ENCODE data around the gene RAB23. TPM values are rescaled to one million over a fixed set of nuclear protein-coding genes. Genes with fewer than 3 reads are reported as not detected.

Gene RAB23
- total and polyA plus RNA-seq, 9 of the 15 experiments (the other 6 are each of a cell fraction or from before 2014, with no cell fraction given), result 3.4 to 18.0 (median 9.4) TPM

- Histone ChIP-seq H2AFZ (ENCODE audit: low read depth, low read length) (no peak overlapping the region), H3K9ac (ENCODE audit: insufficient read depth in 1 of 2, low read depth in 2 of 2, low read length in 2 of 2) (no peak overlapping the region), H3K27me3 (ENCODE audit: control insufficient read depth in 2 of 2, insufficient read depth in 2 of 2, low read length in 2 of 2) (no peaks in the 10 kb centered on the region), H4K20me1 (replicated peaks; ENCODE audit: control insufficient read depth, insufficient read depth, low read length) (no peaks in the 10 kb centered on the region), H3K4me2 (ENCODE audit: insufficient read depth, low read length) (no peak overlapping the region), H3K4me3 (no peak overlapping the region), H3K36me3 (ENCODE audit: control insufficient read depth, insufficient read depth, low read length) (peaks cover 71% of the 10 kb centered on the region), H3K9me3 (replicated peaks; ENCODE audit: control insufficient read depth, insufficient read depth, low read depth, low read length) (peaks cover 6% of the 10 kb centered on the region), H3K4me1 (replicated peaks in 1 of 2; ENCODE audit: control insufficient read depth in 2 of 2, insufficient read depth in 2 of 2, low read length in 2 of 2) (no peaks in the 10 kb centered on the region), H3K9me1 (ENCODE audit: control insufficient read depth, insufficient read depth, low read length) (no peaks in the 10 kb centered on the region), H3K79me2 (ENCODE audit: control insufficient read depth, insufficient read depth, low read length) (no peaks in the 10 kb centered on the region), H3K27ac (ENCODE audit: extremely low read depth, low read depth, low read length) (no peak overlapping the region)
- POLR2A ChIA-PET, result no interaction called here
- BruUV-seq (replicated peaks), result no TSS peak
- FAIRE-seq (no peak), DNase-seq (ENCODE audit: extremely low read depth in 1 of 4, low spot score in 3 of 4) (no peak), ATAC-seq (no peak)
- WGBS (ENCODE audit: insufficient coverage, low coverage, missing lambda C conversion rate), result 100% methylated on average over 1 of the region's 1 CpG
- CTCF ChIA-PET (ENCODE audit: low intra/inter-chr PET ratio), result no interaction called here
- TF ChIP-seq ZNF280A (IDR thresholded peaks at IDR 0.05; ENCODE audit: low read depth, partially characterized antibody) (peak; percentile 24), CREB1 (IDR thresholded peaks at IDR 0.05) (no peak), CREB1 (CRISPR knock-in tag; IDR thresholded peaks at IDR 0.05) (no peak), TRIM28 (IDR thresholded peaks at IDR 0.05) (0 out of 2 replicates have a peak, but pooled peaks have one; percentile 57)
- intact Hi-C loops (cut with micrococcal nuclease), result no loop called here
- in situ Hi-C loops (cut with MboI), result no loop called here
Measured at GRCh38 chr6:57165080-57165479, 57.0 kb downstream of the RAB23 start.

GRCh38 chr6:57163956-57164355, 58.2 kb downstream of the RAB23 start:
- Histone ChIP-seq H3K4me2 (ENCODE audit: insufficient read depth, low read length) (no peak overlapping the region), H3K27me3 (ENCODE audit: control insufficient read depth in 2 of 2, insufficient read depth in 2 of 2, low read length in 2 of 2) (no peaks in the 10 kb centered on the region), H3K9ac (ENCODE audit: insufficient read depth in 1 of 2, low read depth in 2 of 2, low read length in 2 of 2) (no peak overlapping the region), H3K9me3 (replicated peaks; ENCODE audit: control insufficient read depth, insufficient read depth, low read depth, low read length) (peaks cover 6% of the 10 kb centered on the region), H3K4me3 (no peak overlapping the region), H3K79me2 (ENCODE audit: control insufficient read depth, insufficient read depth, low read length) (no peaks in the 10 kb centered on the region), H4K20me1 (replicated peaks; ENCODE audit: control insufficient read depth, insufficient read depth, low read length) (no peaks in the 10 kb centered on the region), H3K9me1 (ENCODE audit: control insufficient read depth, insufficient read depth, low read length) (no peaks in the 10 kb centered on the region), H3K36me3 (ENCODE audit: control insufficient read depth, insufficient read depth, low read length) (peaks cover 65% of the 10 kb centered on the region), H3K4me1 (replicated peaks in 1 of 2; ENCODE audit: control insufficient read depth in 2 of 2, insufficient read depth in 2 of 2, low read length in 2 of 2) (no peaks in the 10 kb centered on the region), H2AFZ (ENCODE audit: low read depth, low read length) (no peak overlapping the region), H3K27ac (ENCODE audit: extremely low read depth, low read depth, low read length) (no peak overlapping the region)
- no peak for TF ChIP-seq RBM34 (IDR thresholded peaks at IDR 0.05; ENCODE audit: borderline replicate concordance, insufficient read depth, low read length)
- in situ Hi-C loops (cut with MboI), result no loop called here
- DNase-seq (ENCODE audit: extremely low read depth in 1 of 4, low spot score in 3 of 4) (no peak), ATAC-seq (no peak), FAIRE-seq (no peak)
- intact Hi-C loops (cut with micrococcal nuclease), result no loop called here
- CTCF ChIA-PET (ENCODE audit: low intra/inter-chr PET ratio), result no interaction called here
- BruUV-seq (replicated peaks), result no TSS peak
- POLR2A ChIA-PET, result no interaction called here
- 86% methylated on average over 2 of the region's 2 CpGs for WGBS (ENCODE audit: insufficient coverage, low coverage, missing lambda C conversion rate)

Data from K562 (cell line).